NB4 (cell line): ENCODE data around the gene CARD18.

Experiments used
- MAX ChIP-seq: IDR thresholded peaks from 2 replicates; pipeline ENCODE4 v1.6.1; 2011; ENCODE audit warnings: low read depth, low read length
- POLR2A ChIP-seq: IDR thresholded peaks from 2 replicates; pipeline ENCODE4 v1.6.1; 2011; ENCODE audit warnings: mild to moderate bottlenecking; ENCODE audit not compliant: insufficient read length; ENCODE audit errors: extremely low read depth
- TF ChIP-seq, protein P1 (sequence below): IDR thresholded peaks from one replicate; pipeline ENCODE4 v1.5.1; 2012; ENCODE audit warnings: low read depth, low read length

- TF ChIP-seq, protein P1, sequence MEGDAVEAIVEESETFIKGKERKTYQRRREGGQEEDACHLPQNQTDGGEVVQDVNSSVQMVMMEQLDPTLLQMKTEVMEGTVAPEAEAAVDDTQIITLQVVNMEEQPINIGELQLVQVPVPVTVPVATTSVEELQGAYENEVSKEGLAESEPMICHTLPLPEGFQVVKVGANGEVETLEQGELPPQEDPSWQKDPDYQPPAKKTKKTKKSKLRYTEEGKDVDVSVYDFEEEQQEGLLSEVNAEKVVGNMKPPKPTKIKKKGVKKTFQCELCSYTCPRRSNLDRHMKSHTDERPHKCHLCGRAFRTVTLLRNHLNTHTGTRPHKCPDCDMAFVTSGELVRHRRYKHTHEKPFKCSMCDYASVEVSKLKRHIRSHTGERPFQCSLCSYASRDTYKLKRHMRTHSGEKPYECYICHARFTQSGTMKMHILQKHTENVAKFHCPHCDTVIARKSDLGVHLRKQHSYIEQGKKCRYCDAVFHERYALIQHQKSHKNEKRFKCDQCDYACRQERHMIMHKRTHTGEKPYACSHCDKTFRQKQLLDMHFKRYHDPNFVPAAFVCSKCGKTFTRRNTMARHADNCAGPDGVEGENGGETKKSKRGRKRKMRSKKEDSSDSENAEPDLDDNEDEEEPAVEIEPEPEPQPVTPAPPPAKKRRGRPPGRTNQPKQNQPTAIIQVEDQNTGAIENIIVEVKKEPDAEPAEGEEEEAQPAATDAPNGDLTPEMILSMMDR: no peak
- TF ChIP-seq POLR2A (no peak), MAX (no peak)
Measured at GRCh38 chr11:105156720-105157119, 17.2 kb upstream of the CARD18 start.
